Left forelimb (tissue), 1 donor: ENCODE data around the gene CORO2B.

Source experiments
- DNase-seq: peaks from one replicate; pipeline ENCODE4 v3.0.0-alpha.2; 2018; ENCODE audit warnings: low spot score

The CORO2B gene

DNA sequence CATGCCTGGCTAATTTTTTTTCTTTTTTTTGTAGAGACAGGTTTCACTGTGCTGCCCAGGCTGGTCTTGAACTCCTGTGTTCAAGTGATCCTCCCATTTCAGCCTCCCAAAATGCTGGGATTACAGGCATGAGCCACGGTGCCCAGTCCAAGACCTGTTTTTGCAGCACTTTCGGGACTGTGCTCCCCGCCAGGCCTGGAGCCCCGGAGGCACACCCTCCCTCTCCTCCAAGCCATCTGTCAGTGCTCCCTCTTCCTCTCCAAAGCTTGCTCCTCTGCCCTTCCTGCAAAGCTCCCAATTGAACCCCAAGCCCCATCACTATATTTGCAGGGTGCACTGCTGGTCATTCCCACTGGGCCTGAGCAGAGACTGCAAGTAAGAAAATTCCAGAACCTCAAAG, 98.1 kb downstream of the CORO2B start:
- peak; percentile 41 for DNase-seq

DNA sequence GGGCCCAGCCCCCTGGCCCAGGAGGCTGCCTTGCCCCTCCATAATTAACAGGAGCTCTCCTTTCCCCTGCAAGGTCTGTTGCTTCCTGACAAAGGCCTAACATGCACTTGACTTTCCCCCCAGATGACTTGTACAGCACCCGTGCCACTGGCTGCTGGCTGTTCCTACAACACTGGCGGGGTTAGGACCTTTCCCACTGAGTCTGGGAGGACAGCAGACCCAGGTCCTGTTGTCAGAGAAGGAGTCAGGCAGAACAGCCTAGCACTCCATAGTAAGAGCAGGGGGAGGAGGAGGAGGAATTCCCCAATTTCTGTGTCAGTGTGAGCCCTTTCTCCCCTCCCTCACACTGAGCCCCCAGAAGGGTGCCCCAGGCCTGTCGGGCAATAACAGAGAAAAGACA, 99.2 kb downstream of the CORO2B start:
- peak; percentile 25 for DNase-seq

DNA sequence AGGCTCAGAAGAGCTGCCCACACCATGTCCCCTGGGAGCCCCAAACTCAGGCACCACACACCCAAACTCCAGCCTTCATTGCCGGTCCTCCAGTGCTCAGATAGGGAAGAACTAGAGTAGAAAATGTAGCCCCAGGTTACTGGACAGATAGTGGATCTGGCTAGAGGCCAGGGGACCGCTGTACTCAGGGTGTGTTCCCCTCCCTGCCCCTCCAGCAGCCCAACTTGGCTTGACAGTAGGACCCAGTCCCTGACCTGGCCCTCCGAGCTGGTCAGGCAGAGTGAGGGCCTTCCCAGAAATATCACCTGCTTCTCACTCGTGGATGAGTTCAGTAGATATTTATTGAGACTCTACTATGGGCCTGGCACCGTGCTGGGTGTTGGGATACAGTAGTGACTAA, 100.0 kb downstream of the CORO2B start:
- DNase-seq: peak; percentile 15

DNA sequence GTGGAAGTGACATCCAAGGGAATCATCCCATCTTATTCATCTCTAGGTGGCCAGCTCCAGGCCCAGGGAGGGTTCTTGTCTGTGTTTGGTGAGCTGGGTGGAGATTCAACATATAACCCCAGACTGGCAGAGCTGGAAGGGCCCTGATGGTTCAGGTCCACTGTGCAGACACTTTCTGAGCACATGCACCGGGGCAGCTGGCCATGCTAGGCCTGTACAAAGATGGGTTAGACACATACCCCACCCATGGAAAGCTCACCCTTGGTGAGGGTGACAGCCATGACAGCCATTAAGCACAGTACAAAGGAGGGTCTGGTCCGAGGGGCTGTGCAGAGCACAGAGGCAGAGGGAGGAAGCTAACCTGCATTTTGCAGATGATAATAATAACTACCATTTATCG, 100.4 kb downstream of the CORO2B start:
- peak; percentile 12 for DNase-seq

DNA sequence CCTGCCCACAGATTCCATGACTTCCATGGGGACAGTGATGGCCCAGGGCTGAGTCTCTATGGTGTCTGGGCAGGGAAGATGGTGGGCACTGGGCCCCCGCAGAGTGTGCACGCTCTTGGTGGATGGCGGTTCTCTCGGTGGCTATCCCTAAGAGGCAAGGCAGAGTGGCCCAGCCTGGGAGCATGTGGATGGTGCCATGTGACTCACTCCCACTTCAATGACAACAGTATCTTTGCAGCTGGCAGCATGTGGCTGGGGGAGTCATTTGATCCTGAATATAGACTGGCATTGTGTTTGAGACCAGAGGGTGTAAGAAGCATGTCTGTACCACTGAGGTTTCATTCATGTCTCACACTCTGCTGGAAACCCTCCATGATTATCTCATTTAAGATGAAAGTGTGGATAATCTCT, 101.2 kb downstream of the CORO2B start:
- DNase-seq: peak; percentile 8

DNA sequence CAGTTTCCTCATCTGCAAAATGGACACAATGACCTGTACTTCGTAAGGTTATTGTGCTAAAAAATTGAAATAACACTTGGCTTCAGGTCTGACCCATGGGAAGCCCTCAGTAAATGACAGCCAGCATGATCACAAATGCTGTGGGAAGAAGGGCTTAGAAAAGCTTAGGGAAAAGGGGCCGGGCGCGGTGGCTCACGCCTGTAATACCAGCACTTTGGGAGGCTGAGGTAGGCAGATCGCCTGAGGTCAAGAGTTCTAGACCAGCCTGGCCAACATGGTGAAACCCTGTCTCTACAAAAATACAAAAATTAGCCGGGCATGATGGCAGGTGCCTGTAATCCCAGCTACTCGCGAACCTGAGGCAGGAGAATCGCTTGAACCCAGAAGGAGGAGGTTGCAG, 102.0 kb downstream of the CORO2B start:
- DNase-seq: peak; percentile 30

- peak; percentile 33 for DNase-seq
These were observed 103.0 kb downstream of the CORO2B start for GRCh38 chr15:68681836-68682235.

DNA sequence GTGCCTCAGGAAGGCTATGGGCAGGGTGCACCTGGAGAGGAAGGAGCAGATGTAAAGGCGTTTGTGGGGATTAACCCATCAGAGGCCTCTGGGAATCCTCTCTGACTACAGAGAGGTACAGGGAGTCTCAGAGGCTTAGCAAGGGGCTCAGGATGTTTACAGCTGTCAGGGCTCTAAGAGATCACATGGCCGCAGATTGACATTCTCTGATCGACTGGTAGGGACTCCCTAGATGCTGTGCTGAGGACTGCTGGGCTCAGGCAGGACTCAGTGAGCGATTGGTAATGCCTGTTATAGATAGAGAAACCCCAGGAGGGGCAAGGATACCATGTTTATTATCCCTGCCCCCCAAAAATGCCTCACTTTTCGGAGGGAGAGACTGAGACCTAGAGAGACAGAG, 103.5 kb downstream of the CORO2B start:
- DNase-seq: peak; percentile 12

DNA sequence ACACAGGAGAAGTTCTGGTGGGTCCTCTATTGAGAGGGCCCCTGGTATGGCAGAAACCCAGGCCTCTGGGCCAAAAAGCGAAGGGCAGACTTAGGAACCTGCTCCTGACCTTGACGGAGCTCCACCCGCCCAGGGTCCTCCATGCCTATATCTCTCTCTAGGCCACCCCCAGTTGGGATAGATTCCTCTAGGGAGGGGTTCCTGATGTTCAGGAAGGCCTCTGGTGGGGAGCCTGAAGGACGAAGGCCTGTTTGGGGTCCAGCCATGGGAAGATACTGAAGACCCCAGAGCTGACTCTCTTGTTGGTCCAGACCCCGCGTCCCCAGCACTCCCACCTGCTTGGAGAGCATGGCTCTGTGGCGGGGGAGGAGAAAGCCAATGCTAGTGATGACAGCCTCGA, 104.2 kb downstream of the CORO2B start:
- DNase-seq: peak; percentile 54

GRCh38 chr15:68683551-68683950, 104.8 kb downstream of the CORO2B start:
- DNase-seq: peak; percentile 31

- no peak for DNase-seq
These were observed 105.7 kb downstream of the CORO2B start for GRCh38 chr15:68684476-68684875.

DNA sequence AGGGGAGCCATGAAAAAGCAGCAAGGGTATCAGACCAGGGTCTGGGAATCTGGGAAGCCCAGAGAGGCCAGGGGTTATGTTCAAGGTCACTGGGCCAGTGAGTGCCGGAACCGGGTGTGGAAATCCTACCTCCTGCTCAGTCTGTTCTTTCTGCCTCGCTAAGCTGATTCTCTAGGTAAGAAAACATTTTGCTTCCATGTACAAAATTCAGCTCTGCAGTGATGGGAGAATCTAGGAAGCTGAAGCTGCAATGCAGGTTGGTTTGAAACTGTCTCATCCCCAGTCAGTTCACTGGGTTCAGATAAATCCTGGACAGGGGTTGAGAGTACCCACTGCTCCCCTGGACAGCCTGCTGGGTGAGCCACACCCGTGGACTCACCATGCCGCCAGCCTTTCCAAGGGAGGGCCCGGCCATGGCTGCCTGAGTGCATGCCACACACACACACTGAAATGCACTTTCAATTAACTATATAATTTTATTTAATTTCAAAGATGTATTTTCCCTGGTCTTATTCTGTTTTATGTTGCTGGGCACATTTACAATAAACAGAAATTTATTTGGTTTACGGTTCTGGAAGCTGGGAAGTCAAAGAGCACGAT, 108.4 kb downstream of the CORO2B start:
- DNase-seq: peak; percentile 34

DNA sequence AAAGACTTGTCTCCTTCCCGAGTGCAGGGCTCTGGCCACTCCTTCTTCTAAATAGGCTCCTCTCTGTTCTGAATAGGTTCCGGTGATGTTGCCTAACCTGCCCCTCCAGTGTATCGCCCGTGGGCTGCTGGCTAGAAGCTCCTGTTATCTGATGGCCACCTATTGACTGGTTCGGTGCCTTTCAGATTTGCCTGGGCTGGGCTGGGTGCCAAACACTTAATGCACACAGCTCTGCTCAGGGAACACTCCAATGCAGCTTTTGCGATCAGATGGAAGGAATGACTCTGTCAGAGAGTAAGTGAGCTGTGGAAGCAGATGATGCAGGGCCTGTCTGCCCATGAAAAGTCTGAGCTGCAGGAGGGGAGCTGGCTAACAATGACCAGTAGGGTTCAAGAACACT, 112.9 kb downstream of the CORO2B start:
- DNase-seq: no peak

DNA sequence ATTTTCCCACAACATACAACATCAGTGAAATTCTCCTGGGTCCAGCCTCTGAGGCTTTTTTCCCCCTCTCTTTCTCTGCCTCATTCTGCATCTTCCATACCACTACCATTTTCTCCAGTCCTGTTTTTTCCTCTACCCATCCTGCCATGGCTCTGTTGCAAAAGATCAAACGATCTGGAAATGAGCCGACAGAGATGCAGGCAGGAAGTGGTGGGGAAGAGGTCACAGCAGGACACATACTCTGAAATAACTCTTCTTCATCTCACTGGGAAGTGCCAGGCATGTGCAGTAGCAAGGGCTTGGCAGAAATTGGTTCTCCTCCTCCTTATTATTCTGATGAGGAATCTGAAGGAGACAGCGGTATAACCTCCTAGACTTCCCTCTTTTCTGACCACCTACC, 114.3 kb downstream of the CORO2B start:
- DNase-seq: no peak

- no peak for DNase-seq
These were observed 115.3 kb downstream of the CORO2B start for GRCh38 chr15:68694111-68694510.

DNA sequence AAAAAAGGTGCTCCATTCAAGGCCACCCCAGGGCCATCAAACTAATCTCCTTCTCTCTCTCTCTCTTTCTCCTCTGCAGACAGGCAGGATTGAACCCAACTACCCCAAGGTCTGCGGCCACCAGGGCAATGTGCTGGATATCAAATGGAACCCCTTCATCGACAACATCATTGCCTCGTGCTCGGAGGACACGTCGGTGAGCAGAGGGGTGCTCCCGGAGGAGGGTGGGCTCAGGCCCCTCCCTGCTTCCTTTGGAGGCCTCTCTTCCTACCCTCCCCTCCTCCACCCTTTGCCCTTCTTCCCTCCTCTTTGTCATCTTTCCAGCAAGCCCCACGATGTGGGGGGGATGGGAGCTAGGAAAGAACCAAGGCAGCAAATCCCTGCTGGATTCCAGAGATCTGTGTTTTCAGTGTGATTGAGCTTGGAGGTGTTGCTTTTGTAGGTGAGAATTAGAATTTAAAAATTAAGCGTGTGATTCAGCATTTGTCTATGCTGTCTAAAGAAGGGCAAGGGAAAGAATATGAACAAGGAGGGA, 116.3 kb downstream of the CORO2B start:
- DNase-seq: no peak

GRCh38 chr15:68696414-68697363, 117.9 kb downstream of the CORO2B start:
- DNase-seq: no peak

DNA sequence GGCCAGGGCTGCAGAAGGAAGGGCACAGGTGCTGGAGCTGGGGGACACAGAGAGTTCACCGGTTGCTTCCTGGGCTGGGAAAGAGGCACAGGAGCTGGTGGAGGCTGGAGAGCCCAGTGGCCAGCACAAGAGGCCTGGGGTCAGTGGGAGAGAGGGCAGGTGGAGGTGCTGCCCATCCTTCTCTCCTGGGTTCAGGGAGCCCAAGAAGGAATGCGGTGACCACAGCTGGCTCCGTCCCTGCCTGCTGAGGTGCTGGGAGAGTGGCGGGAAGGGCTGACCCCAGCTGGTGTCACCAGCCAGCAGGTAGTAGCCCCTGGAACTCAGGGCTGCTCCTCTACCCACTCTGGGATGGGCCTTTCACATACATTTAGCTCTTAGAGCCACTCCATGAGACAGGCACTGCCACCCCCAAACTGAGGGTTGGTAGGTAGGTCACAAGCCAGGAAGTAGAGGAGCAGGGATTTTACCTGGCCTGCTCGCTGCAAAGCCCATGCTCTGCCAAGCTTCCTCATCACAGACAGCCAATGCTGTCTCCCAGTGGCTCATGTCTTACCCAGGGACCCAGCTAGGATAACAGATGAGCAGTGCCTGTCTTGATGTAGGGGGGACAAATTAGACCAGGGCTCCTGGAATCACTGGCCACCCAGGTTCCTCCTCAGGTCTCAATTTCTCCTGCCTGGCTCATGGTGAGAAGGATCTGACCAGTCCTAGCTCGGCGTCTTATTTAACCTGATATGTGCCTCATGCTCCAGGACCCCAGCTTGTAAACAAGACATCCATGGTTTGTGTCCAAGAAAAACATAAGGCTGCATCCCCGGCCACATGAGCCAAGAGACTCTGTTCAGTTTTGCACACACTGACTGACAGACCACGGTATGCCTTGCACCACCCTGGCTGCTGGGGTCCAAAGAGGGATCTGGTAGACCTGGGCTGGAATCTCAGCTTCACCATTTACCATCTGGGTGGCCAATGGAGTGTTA, 119.2 kb downstream of the CORO2B start:
- no peak for DNase-seq

DNA sequence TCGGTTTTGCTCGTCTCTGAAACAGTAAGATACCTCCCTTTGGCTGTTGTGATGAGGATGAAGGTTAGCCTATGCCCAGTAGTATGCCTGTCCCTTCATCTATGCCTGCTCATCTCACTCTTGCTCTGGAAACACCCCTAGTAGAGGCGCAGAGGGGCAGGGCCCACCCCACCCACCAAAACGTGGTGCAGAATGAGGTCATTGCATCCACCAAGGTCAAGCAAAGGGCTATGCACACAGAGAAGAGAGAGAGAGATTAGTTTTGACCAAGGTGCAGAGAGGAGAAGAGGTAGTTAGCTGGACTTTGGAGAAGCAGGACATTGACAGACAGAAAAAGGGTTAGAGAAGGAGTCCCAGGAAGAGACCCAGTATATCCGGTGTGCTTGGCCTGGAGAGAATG, 119.9 kb downstream of the CORO2B start:
- no peak for DNase-seq

- DNase-seq: no peak
These were observed 120.5 kb downstream of the CORO2B start for GRCh38 chr15:68699124-68699880.

DNA sequence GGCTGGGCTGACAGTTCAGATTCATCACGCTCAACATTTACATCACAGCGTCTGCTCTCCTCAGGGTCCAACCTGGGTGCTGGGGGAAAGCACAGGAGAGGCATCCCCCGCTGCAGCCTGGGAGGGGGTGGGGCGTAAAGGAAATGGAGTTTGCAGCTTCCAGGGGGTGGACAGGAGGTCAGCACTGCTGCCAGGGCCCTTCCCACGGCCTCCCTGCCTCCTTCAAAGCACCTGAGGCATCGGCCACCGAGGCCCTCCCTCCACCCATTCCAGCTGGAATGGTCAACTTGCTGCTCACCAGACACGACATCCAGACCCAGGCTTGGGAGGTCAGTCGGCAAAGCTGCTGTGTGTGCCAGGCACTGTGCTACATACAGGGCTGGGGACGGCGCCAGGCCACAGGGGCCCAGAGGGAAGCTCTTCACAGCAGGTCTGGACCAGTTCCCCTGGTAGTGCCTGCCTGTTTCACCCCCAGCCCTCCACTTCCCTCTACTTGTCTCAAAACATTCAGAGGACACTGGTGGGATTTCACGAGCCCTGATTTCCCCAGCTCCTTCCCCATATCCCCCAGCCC, 121.2 kb downstream of the CORO2B start:
- DNase-seq: no peak
